HEK293 (cell line): ENCODE results near the gene GPSM1.

Experiments
- CTCF ChIP-seq: fragments of 450-650 bp; formaldehyde crosslinking; IDR thresholded peaks from 2 replicates; pipeline ENCODE4 v1.5.1; 2016; ENCODE audit warnings: missing biosample characterization, missing genetic modification characterization
- MEIS1 ChIP-seq: sonication (generic); formaldehyde crosslinking; IDR thresholded peaks from 2 replicates; pipeline ENCODE4 v1.8.1; 2022; ENCODE audit warnings: missing genetic modification reagents, mild to moderate bottlenecking, borderline replicate concordance
- YY1 ChIP-seq: fragments of 450-650 bp; formaldehyde crosslinking; IDR thresholded peaks from 2 replicates; pipeline ENCODE4 v1.5.1; 2018; ENCODE audit warnings: missing biosample characterization, missing genetic modification characterization
- ZNF23 ChIP-seq: fragments of 450-650 bp; formaldehyde crosslinking; IDR thresholded peaks from 2 replicates; pipeline ENCODE4 v1.5.1; 2016; ENCODE audit warnings: missing biosample characterization, missing genetic modification characterization, borderline replicate concordance
- ZNF274 ChIP-seq, 2 experiments: fragments of 200-500 bp in 1 of 2; fragments of 450-650 bp in 1 of 2; sonication (Bioruptor generic) in 1 of 2; formaldehyde crosslinking in 1 of 2; IDR thresholded peaks; 2 replicates each; pipeline versions ENCODE4 v1.5.1 to v1.6.1; 2014 to 2016; ENCODE audit warnings: borderline replicate concordance in 1 of 2, inconsistent platforms in 1 of 2, low read length in 1 of 2, missing biosample characterization in 1 of 2, missing genetic modification characterization in 1 of 2
- ZNF354C ChIP-seq: fragments of 450-650 bp; formaldehyde crosslinking; IDR thresholded peaks from 2 replicates; pipeline ENCODE4 v1.5.1; 2016; ENCODE audit warnings: missing biosample characterization, missing genetic modification characterization, low read depth, borderline replicate concordance
- ZNF837 ChIP-seq: fragments of 450-650 bp; formaldehyde crosslinking; IDR thresholded peaks from 2 replicates; pipeline ENCODE4 v1.5.1; 2016; ENCODE audit warnings: missing biosample characterization, missing genetic modification characterization

- TF ChIP-seq ZNF23 (tag by site-specific recombination) (no peak), CTCF (no peak), MEIS1 (CRISPR knock-in tag) (no peak), ZNF837 (tag by site-specific recombination) (no peak), ZNF354C (tag by site-specific recombination) (no peak), YY1 (tag by site-specific recombination) (no peak), ZNF274 (IDR thresholded peaks at IDR 0.05; ENCODE audit: low read length) (no peak), ZNF274 (tag by site-specific recombination; IDR thresholded peaks at IDR 0.05; ENCODE audit: borderline replicate concordance) (no peak)
Measured at GRCh38 chr9:136364942-136365774, 37.8 kb downstream of the GPSM1 start.
